ENCODE measurements around the gene GAB1. TPM values are rescaled to one million over a fixed set of nuclear protein-coding genes. Genes with fewer than 3 reads are reported as not detected.
A peak's percentile ranks its signal among the peaks of the same experiment; 100 is the strongest.

Gene GAB1
- total RNA-seq, 1 donor from 2014 or later: 29.0 TPM

DNA sequence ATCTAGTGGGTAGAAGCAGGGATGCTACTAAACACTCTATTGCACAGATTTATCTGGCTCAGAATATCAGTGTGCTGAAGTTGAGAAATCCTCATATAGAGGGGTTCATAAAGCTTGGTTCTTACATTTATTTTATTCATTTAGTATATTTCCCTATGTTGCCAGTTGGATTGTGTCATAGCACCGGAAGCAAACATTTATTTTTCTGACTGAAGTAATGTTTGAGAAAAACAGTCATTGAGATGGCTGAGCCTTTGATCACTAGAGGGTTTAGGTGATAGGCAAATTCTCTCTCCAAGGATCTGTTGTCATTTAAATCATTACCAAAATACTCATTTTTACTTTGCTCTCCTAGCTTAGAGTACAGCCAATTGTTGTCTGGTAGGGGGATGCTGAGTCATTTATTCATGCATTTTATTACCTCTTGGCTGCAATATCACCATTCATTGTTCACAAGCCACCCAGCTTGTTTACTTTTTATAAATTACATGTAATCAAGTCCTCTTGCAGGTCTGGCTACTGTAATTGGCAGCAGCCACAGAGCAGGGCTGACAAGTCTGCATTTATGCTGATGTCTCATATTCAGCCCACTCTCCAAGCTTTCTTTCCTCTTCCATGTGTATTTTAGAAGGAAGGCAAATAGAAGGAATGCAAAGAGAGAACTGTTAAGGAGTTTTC, 15.2 kb downstream of the GAB1 start:
- no peak for DNase-seq (ENCODE audit: extremely low spot score in 2 of 2)
- no peak for TF ChIP-seq POLR2AphosphoS5 (IDR thresholded peaks at IDR 0.05; ENCODE audit: insufficient read depth in 1 of 2, low read depth in 1 of 2)
- no peak for TF ChIP-seq POLR2A (IDR thresholded peaks at IDR 0.05)
- TF ChIP-seq, protein P1, sequence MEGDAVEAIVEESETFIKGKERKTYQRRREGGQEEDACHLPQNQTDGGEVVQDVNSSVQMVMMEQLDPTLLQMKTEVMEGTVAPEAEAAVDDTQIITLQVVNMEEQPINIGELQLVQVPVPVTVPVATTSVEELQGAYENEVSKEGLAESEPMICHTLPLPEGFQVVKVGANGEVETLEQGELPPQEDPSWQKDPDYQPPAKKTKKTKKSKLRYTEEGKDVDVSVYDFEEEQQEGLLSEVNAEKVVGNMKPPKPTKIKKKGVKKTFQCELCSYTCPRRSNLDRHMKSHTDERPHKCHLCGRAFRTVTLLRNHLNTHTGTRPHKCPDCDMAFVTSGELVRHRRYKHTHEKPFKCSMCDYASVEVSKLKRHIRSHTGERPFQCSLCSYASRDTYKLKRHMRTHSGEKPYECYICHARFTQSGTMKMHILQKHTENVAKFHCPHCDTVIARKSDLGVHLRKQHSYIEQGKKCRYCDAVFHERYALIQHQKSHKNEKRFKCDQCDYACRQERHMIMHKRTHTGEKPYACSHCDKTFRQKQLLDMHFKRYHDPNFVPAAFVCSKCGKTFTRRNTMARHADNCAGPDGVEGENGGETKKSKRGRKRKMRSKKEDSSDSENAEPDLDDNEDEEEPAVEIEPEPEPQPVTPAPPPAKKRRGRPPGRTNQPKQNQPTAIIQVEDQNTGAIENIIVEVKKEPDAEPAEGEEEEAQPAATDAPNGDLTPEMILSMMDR (IDR thresholded peaks at IDR 0.05): no peak
- Histone ChIP-seq H3K36me3 (no peaks in the 10 kb centered on the region), H3K4me3 (no peak overlapping the region), H3K27me3 (no peaks in the 10 kb centered on the region), H3K27ac (no peak overlapping the region), H3K4me1 (peaks cover 52% of the 10 kb centered on the region), H3K9me3 (no peaks in the 10 kb centered on the region)
- intact Hi-C loops (cut with DNase I): no loop called here

DNA sequence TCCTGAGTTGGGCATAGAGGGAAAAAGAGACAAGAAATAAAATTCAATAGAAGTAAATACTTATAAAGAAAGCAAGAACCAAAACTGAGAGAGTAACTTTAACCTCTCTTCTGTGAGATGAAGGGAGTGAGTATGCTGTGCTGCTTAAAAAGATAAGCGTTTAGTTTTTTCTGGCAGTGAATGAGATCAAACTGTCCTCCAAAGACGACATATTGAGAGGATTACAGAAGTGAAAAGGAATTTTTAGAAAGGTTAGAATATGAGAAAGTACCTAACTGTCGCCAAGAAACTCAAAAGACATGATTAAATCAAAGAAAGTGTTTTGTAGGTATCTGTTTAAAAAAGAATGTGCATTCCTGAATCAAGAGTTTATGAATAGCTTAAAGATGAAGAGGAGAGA, 16.0 kb downstream of the GAB1 start:
- no peak for DNase-seq (ENCODE audit: extremely low spot score in 2 of 2)
- no peaks in the 10 kb centered on the region for H3K27me3 ChIP-seq
- no peak overlapping the region for H3K4me3 ChIP-seq
- H3K36me3 ChIP-seq: no peaks in the 10 kb centered on the region
- intact Hi-C loops (cut with DNase I): no loop called here
- no peaks in the 10 kb centered on the region for H3K9me3 ChIP-seq
- TF ChIP-seq POLR2A (IDR thresholded peaks at IDR 0.05): no peak
- no peak for TF ChIP-seq POLR2AphosphoS5 (IDR thresholded peaks at IDR 0.05; ENCODE audit: insufficient read depth in 1 of 2, low read depth in 1 of 2)
- TF ChIP-seq, protein P1 (IDR thresholded peaks at IDR 0.05): no peak
- H3K4me1 ChIP-seq: peaks cover 60% of the 10 kb centered on the region
- peak overlapping the region; percentile 15 for H3K27ac ChIP-seq

- TF ChIP-seq POLR2AphosphoS5 (IDR thresholded peaks at IDR 0.05; ENCODE audit: insufficient read depth in 1 of 2, low read depth in 1 of 2) (no peak), POLR2A (IDR thresholded peaks at IDR 0.05) (no peak)
- TF ChIP-seq, protein P1 (IDR thresholded peaks at IDR 0.05): no peak
Observed at GRCh38 chr4:143353797-143354196, 17.1 kb downstream of the GAB1 start.

DNA sequence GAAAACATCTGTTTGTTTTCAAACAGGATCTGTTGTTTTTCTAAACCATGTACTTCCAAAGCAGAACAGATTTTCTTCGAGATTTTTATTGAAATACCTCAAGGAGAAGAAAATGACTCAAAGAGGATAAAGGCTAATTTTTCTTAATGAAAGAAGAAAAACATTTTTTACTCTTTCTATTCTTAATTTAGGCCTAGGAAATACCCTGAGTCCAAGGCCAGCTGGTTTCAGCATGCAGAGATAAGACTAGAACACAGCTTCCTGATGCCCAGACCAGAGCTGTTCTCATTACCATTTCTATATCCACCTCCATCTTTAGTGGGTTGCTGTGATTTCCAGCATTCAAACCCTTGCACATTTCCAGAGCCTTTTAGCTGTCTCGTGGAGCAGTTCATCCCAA, 18.3 kb downstream of the GAB1 start:
- H3K4me3 ChIP-seq: peak overlapping the region in 1 of 2 donors; percentile 4
- intact Hi-C loops (cut with DNase I): no loop called here
- no peaks in the 10 kb centered on the region for H3K27me3 ChIP-seq
- peak overlapping the region; percentile 31 for H3K27ac ChIP-seq
- no peaks in the 10 kb centered on the region for H3K36me3 ChIP-seq
- peaks cover 76% of the 10 kb centered on the region for H3K4me1 ChIP-seq
- DNase-seq (ENCODE audit: extremely low spot score in 2 of 2): no peak
- TF ChIP-seq, protein P1 (IDR thresholded peaks at IDR 0.05): no peak
- TF ChIP-seq POLR2AphosphoS5 (IDR thresholded peaks at IDR 0.05; ENCODE audit: insufficient read depth in 1 of 2, low read depth in 1 of 2) (no peak), POLR2A (IDR thresholded peaks at IDR 0.05) (no peak)
- no peaks in the 10 kb centered on the region for H3K9me3 ChIP-seq

More at GRCh38 chr4:143353797-143354196, 17.1 kb downstream of the GAB1 start:
- intact Hi-C loops (cut with DNase I): no loop called here
- H3K4me1 ChIP-seq: peaks cover 64% of the 10 kb centered on the region
- DNase-seq (ENCODE audit: extremely low spot score in 2 of 2): no peak
- H3K9me3 ChIP-seq: no peaks in the 10 kb centered on the region
- no peaks in the 10 kb centered on the region for H3K36me3 ChIP-seq
- no peak overlapping the region for H3K27ac ChIP-seq
- H3K4me3 ChIP-seq: no peak overlapping the region
- no peaks in the 10 kb centered on the region for H3K27me3 ChIP-seq

- Histone ChIP-seq H3K27me3 (no peaks in the 10 kb centered on the region), H3K27ac (peak overlapping the region; percentile 42), H3K36me3 (no peaks in the 10 kb centered on the region), H3K4me3 (peak overlapping the region in 1 of 2 donors; percentile 4), H3K9me3 (no peaks in the 10 kb centered on the region), H3K4me1 (peaks cover 82% of the 10 kb centered on the region)
- intact Hi-C loops (cut with DNase I): no loop called here
- TF ChIP-seq, protein P1 (IDR thresholded peaks at IDR 0.05): no peak
- TF ChIP-seq POLR2A (IDR thresholded peaks at IDR 0.05) (no peak), POLR2AphosphoS5 (IDR thresholded peaks at IDR 0.05; ENCODE audit: insufficient read depth in 1 of 2, low read depth in 1 of 2) (peak in 1 of 2 donors; percentile 81)
- DNase-seq (ENCODE audit: extremely low spot score in 2 of 2): no peak
Observed at GRCh38 chr4:143355540-143356217, 19.0 kb downstream of the GAB1 start.

All from vagina (tissue), 2 donors.